8988T (cell line): Measurements from ENCODE around the gene CCSER1.
"Not testable (repeated sequence)": the region's sequence is repeated elsewhere in the genome, so short reads cannot be mapped to it uniquely, and the experiment has no call there.

Experiments used
- DNase-seq: peaks from one replicate; pipeline ENCODE4 v3.0.0; 2011

Gene CCSER1

DNA sequence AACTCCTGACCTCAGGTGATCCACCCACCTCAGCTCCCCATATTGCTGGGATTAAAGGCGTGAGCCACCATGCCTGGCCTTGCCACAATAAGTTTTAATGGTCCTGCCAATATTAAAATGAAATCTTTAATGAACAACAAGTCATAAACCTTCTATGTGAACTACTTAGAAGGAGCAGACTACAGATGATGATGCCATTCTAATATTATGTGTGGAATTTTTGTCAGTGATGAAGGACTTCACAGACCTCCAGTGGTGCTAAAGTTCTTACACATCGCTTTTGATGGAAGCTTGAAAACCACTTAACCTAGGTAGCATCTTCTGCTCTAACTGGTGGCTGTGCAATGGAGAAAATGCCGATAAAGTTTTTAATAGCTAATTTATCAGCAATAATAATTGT is 331.4 kb downstream of the CCSER1 start:
- DNase-seq: no peak

DNA sequence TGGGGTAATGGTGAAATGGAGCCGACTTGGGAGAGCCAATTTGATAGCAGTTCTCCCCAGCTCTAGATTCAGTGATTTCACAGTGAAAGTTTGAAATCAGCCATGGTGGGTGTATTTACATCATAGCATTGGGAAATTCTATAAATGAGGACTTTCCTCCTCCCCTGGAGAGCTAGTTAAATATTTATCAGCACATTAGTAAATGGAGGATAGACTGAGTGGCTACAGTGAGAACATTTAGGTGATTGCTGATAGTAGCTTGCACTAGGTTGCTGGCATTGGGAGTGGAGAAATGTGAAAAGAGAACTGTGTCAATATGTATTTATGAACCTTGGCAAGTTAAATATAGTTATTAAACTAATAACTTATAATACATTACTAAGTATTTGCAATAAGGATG is 347.3 kb downstream of the CCSER1 start:
- no peak for DNase-seq

DNA sequence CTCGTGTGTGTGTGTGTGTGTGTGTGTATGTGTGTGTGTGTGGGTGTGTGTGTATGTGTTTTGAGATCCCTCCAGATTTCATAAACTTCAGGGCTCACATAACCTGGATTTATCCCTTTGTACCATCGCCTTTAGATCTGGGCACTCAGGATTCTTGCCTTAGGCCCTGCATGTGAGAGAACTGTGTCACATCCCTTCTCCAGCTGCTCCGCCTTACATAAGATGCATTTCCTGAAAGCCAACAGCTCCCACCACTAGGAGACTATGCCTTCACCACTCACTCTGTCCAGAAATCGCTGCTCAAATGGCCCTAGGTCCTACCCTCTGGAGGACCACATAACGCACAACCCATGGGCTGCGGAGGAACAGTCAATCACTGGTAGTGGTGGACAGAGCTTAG is 348.8 kb downstream of the CCSER1 start:
- DNase-seq: no peak

- DNase-seq: no peak
These were observed 349.4 kb downstream of the CCSER1 start for GRCh38 chr4:90476586-90476985.

GRCh38 chr4:90484894-90485293 is 357.7 kb downstream of the CCSER1 start:
- not testable (repeated sequence) for DNase-seq

DNA sequence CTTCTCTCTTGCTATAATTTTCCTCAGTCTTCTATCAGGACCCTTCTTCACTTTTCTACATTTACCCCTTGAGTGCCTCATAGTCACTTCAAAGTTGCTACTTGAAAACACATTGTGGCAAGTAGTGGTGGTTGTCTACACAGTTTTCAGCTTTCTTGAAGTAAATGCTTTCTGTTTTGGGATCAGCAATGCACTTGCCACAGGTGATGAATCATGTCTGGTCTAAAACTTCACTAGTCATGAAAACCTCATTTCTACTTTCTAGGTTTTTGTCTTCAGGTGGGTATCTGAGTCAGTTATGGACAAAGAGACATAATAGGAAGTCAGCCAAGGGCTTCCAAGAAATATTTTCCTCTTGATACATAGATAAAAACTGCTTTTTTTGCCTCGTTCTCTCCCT is 359.2 kb downstream of the CCSER1 start:
- no peak for DNase-seq

DNA sequence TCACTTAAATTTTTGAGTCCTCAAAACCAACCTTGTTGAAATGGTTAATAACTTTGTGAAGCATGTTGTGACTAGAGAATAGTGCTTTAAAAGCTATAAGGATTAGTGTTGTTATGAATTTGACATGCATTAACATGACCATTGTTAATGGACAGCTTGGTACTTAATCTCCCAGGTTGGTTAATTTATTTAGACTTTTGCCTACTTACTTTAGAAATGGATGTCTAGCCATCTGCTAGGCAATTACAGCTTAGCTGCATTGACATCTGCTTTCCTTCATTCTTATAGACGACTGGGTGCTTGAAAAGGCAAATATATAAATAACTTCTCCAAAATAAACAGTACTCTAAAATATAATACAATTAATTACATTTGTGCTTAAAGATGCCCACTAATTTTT is 368.0 kb downstream of the CCSER1 start:
- DNase-seq: no peak

DNA sequence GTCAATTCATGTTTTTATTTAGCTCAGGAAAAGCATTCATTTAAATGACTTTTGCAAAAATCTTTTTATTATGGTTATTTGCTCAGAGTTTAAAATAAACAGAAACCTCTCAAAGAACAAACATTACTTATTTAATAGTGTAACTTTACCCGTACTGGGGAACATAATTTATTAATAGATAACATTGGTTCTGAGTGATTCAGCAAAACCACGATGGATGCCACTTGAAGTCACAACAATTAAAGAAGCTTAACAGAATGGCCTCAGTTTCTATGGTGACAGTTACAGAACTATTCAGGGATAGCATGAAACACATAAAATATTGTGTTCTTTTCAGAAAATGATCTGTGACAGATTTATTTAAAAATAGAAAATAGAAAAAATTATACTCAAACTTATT is 368.7 kb downstream of the CCSER1 start:
- no peak for DNase-seq

GRCh38 chr4:90498175-90498574 is 371.0 kb downstream of the CCSER1 start:
- no peak for DNase-seq

DNA sequence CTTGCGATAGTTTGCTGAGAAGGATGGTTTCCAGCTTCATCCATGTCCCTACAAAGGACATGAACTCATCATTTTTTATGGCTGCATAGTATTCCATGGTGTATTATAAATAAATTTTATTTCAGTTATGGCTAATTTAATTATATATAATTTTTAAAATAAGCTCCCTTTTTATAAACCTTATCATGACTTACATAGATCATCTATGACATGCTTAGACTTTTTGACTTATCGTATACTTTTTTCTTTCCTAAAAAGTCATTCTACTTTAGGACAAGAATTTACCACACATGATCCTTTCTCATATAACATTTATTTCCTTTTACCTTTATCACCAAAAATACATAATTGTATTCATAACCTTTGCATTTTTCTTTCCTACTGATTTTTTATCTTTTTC is 376.5 kb downstream of the CCSER1 start:
- no peak for DNase-seq

GRCh38 chr4:90515191-90515590 is 388.0 kb downstream of the CCSER1 start:
- no peak for DNase-seq

- no peak for DNase-seq
These were observed 401.4 kb downstream of the CCSER1 start for GRCh38 chr4:90528551-90528950.

DNA sequence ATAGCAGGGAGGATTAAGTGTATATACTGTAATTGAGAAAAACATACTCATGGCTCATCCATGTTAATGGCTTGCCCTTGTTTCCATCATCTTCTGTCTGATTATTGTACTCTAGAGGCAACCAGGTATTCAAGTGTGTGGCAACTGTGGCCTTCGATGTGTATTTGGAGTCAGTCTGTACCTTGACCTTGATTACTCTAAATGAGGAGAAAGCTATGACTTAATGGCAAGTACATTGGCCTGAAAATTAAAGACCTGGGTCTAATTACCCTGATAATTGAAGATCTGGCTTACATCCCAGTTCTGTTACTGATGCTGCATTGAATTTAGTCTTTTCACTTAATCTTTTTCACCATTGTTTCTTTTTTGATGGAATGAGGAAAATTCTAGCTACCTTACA is 409.2 kb downstream of the CCSER1 start:
- DNase-seq: no peak

- DNase-seq: no peak
These were observed 410.3 kb downstream of the CCSER1 start for GRCh38 chr4:90537491-90537890.

DNA sequence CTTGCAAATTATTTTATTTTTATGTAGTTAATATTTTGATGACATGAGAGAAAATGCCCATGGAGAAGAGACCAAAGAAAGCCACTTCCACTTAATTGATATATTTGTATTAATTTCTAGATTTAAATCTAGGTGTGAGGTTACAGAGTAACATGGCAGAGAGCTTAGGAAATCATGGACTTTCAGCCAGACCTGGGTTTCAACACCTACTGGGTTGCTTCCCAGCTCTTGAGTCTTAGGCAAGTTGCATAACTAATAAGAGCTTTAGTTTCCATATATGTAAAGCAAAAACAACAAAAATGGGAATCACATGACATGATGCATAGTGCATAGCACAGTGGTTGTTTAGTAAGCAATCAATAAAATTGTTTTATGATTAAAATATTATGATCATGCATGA is 413.3 kb downstream of the CCSER1 start:
- no peak for DNase-seq

- no peak for DNase-seq
These were observed 415.0 kb downstream of the CCSER1 start for GRCh38 chr4:90542216-90542615.

DNA sequence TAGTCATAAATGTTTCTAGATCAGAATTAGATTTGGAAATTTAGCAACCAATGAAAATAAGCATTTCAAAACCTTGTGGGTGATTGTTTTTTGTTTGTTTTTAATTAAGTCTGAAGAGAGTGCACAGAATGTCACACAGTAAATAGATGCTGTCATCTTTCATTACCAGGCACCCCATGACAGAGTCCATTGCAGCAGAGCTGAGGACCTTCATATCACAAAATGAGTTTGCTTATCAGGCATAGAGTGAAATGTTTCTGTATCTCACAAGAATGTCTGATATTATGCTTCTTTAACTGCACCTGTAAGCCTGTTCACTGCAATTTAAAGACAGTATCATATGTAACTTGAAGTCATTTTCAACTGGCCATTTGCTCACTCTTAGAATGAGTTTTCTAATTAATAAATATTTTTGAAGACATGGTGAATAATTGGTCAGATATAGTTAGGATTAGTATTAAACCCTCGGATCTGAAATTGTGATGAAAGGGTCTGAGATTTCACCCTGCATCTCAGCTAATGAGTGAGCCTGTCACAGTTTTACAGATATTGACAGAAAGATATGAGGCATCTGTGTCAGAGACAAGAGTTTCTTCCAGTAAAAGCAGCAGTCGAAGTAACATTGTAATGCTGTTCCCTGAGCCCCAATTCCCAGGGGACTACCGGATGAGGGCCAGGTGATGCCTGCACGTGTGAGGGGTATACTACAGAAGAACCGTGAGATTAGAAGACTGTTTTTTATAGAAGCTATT is 416.4 kb downstream of the CCSER1 start:
- DNase-seq: no peak

- no peak for DNase-seq
These were observed 417.4 kb downstream of the CCSER1 start for GRCh38 chr4:90544532-90545045.

GRCh38 chr4:90545380-90545779 is 418.2 kb downstream of the CCSER1 start:
- DNase-seq: no peak

- no peak for DNase-seq
These were observed 418.9 kb downstream of the CCSER1 start for GRCh38 chr4:90546114-90546513.

DNA sequence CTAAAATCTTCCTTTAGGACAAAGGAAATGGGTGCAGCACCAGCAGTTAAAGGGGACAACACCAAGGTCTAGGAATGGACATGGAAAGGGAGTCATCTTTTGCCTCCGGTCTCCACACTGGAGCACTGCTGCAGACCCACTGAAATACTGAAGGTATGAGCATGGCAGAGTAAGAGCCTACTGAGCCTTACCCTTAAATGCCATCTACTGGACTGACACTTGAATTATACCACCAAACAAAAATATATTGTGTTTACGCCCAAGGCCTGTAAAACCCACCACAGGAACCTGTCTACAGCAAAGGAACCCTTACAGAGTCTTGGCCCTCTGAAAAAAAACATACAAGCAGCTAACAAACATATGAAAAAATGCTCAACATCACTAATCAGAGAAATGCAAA is 443.4 kb downstream of the CCSER1 start:
- no peak for DNase-seq

DNA sequence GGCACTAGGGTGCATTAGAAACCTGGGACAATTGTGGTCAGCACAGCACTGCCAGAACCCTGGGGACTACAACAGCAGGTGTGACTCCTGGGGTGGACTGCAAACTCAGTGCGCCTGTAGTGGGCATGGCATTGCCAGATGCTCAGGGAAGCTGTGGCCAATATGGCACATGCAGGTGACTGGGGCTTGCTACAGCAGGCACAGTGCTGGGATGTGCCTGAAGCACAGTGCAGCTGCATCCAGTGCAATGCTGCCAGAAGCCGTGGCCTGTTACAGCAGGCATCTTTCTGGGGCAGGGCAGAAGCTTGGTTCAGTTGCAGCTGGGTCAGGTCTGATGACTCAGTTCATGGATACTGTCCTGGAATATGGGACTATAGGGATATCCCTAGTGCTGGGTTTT is 445.8 kb downstream of the CCSER1 start:
- no peak for DNase-seq

- DNase-seq: no peak
These were observed 448.2 kb downstream of the CCSER1 start for GRCh38 chr4:90575371-90575770.

GRCh38 chr4:90580326-90580725 is 453.1 kb downstream of the CCSER1 start:
- DNase-seq: no peak

GRCh38 chr4:90582087-90582486 is 454.9 kb downstream of the CCSER1 start:
- DNase-seq: no peak
